GM18909 (cell line): ENCODE data around the gene RNU6-9.

Experiments used
- ATAC-seq: cut with Tn5 transposase; IDR thresholded peaks from one replicate; pipeline ENCODE4 v1.9.1; 2021; ENCODE audit warnings: mild to moderate bottlenecking; ENCODE audit not compliant: unreplicated experiment, poor library complexity

The RNU6-9 gene

GRCh38 chr19:916645-917322 lies 23.5 kb downstream of the RNU6-9 start:
- ATAC-seq, result no peak

GRCh38 chr19:917323-918151 lies 24.3 kb downstream of the RNU6-9 start, which contains the start of gene KISS1R:
Gene KISS1R, plus strand, starts transcription at chr19:917333. Its CDS starts 170 bp downstream, at chr19:917503.
- ATAC-seq, result no peak

GRCh38 chr19:918152-918437 lies 24.8 kb downstream of the RNU6-9 start:
- no peak for ATAC-seq

GRCh38 chr19:918481-919198 lies 25.4 kb downstream of the RNU6-9 start:
- ATAC-seq, result no peak

- ATAC-seq, result no peak
Measured at GRCh38 chr19:919199-920050, 26.1 kb downstream of the RNU6-9 start.

- ATAC-seq, result no peak
Measured at GRCh38 chr19:920051-920864, 27.0 kb downstream of the RNU6-9 start.

GRCh38 chr19:924553-925086 lies 31.3 kb downstream of the RNU6-9 start:
- no peak for ATAC-seq

GRCh38 chr19:925087-925525 lies 31.8 kb downstream of the RNU6-9 start:
- ATAC-seq, result peak; percentile 12

- peak; percentile 52 for ATAC-seq
Measured at GRCh38 chr19:925526-926322, 32.4 kb downstream of the RNU6-9 start, which contains the start of gene ARID3A. Gene ARID3A, plus strand, starts transcription at chr19:926035. Its CDS starts 3,494 bp downstream, at chr19:929529.

- ATAC-seq, result no peak
Measured at GRCh38 chr19:926323-926588, 33.0 kb downstream of the RNU6-9 start.

GRCh38 chr19:926589-927350 lies 33.5 kb downstream of the RNU6-9 start:
- ATAC-seq, result no peak

GRCh38 chr19:927351-927779 lies 34.1 kb downstream of the RNU6-9 start:
- ATAC-seq, result no peak

- no peak for ATAC-seq
Measured at GRCh38 chr19:927780-928401, 34.6 kb downstream of the RNU6-9 start.

- ATAC-seq, result no peak
Measured at GRCh38 chr19:928471-929202, 35.4 kb downstream of the RNU6-9 start.

GRCh38 chr19:929203-929890 lies 36.1 kb downstream of the RNU6-9 start:
- ATAC-seq, result no peak

- no peak for ATAC-seq
Measured at GRCh38 chr19:929891-930258, 36.6 kb downstream of the RNU6-9 start.
